ENCODE measurements around the gene SLC7A5.
A peak's percentile ranks its signal among the peaks of the same experiment; 100 is the strongest.
"Not testable (repeated sequence)": the region's sequence is repeated elsewhere in the genome, so short reads cannot be mapped to it uniquely, and the experiment has no call there.

Gene SLC7A5

GRCh38 chr16:87868254-87869029, 865 bp downstream of the SLC7A5 start:
- not testable (repeated sequence) for H3K27ac ChIP-seq (ENCODE audit: low read length); H3K9me3 ChIP-seq (ENCODE audit: insufficient read depth, low read depth, low read length); H3K36me3 ChIP-seq (ENCODE audit: insufficient read depth, low read depth, low read length)
- peaks cover 13% of the 10 kb centered on the region for H3K4me1 ChIP-seq (ENCODE audit: insufficient read depth, low read length)
- H3K4me3 ChIP-seq (ENCODE audit: low read length) = peak overlapping the region; percentile 80
- H3K9ac ChIP-seq (ENCODE audit: low read depth, low read length) = peak overlapping the region; percentile 68; the same call in 1 of the 2 replicates
- peaks cover 61% of the 10 kb centered on the region for H3K27me3 ChIP-seq (ENCODE audit: insufficient read depth, low read length)

GRCh38 chr16:87865902-87866555, 3.3 kb downstream of the SLC7A5 start:
- H3K27me3 ChIP-seq (ENCODE audit: insufficient read depth, low read length) = peaks cover 67% of the 10 kb centered on the region
- not testable (repeated sequence) for H3K9ac ChIP-seq (ENCODE audit: low read depth, low read length); H3K36me3 ChIP-seq (ENCODE audit: insufficient read depth, low read depth, low read length); H3K4me1 ChIP-seq (ENCODE audit: insufficient read depth, low read length); H3K9me3 ChIP-seq (ENCODE audit: insufficient read depth, low read depth, low read length); H3K4me3 ChIP-seq (ENCODE audit: low read length); H3K27ac ChIP-seq (ENCODE audit: low read length)

- Histone ChIP-seq H3K27ac (ENCODE audit: low read length) (no peak overlapping the region), H3K36me3 (ENCODE audit: insufficient read depth, low read depth, low read length) (no peaks in the 10 kb centered on the region), H3K9ac (ENCODE audit: low read depth, low read length) (no peak overlapping the region), H3K4me1 (ENCODE audit: insufficient read depth, low read length) (no peaks in the 10 kb centered on the region; the same call in 1 of the 2 replicates), H3K4me3 (ENCODE audit: low read length) (peak overlapping the region; percentile 0; the same call in 1 of the 2 replicates), H3K27me3 (ENCODE audit: insufficient read depth, low read length) (peaks cover 64% of the 10 kb centered on the region), H3K9me3 (ENCODE audit: insufficient read depth, low read depth, low read length) (no peaks in the 10 kb centered on the region)
Observed at GRCh38 chr16:87864331-87864989, 4.8 kb downstream of the SLC7A5 start.

DNA sequence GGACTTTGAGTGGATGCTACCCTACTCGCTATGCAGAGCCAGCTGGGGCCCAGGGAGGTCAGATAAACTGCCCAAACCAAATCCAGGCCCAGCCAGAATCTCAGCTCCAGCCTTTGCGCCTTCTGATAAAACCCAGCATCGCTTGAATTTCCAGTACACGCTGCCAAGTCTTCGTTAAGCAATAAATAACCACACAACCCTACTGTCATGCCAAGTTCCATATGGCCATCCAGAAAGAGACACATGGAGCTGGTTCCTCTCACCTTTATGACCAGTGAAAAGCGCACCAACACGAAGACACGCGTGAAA, 6.0 kb downstream of the SLC7A5 start:
- not testable (repeated sequence) for H3K4me3 ChIP-seq (ENCODE audit: low read length); H3K4me1 ChIP-seq (ENCODE audit: insufficient read depth, low read length); H3K36me3 ChIP-seq (ENCODE audit: insufficient read depth, low read depth, low read length); H3K9me3 ChIP-seq (ENCODE audit: insufficient read depth, low read depth, low read length); H3K9ac ChIP-seq (ENCODE audit: low read depth, low read length); H3K27ac ChIP-seq (ENCODE audit: low read length)
- peaks cover 55% of the 10 kb centered on the region for H3K27me3 ChIP-seq (ENCODE audit: insufficient read depth, low read length)

GRCh38 chr16:87862597-87863326, 6.5 kb downstream of the SLC7A5 start:
- not testable (repeated sequence) for H3K4me1 ChIP-seq (ENCODE audit: insufficient read depth, low read length); H3K27ac ChIP-seq (ENCODE audit: low read length); H3K9me3 ChIP-seq (ENCODE audit: insufficient read depth, low read depth, low read length); H3K4me3 ChIP-seq (ENCODE audit: low read length); H3K9ac ChIP-seq (ENCODE audit: low read depth, low read length); H3K36me3 ChIP-seq (ENCODE audit: insufficient read depth, low read depth, low read length)
- peaks cover 50% of the 10 kb centered on the region for H3K27me3 ChIP-seq (ENCODE audit: insufficient read depth, low read length)

GRCh38 chr16:87861300-87862099, 7.8 kb downstream of the SLC7A5 start:
- not testable (repeated sequence) for H3K4me1 ChIP-seq (ENCODE audit: insufficient read depth, low read length); H3K4me3 ChIP-seq (ENCODE audit: low read length); H3K9ac ChIP-seq (ENCODE audit: low read depth, low read length); H3K27ac ChIP-seq (ENCODE audit: low read length); H3K9me3 ChIP-seq (ENCODE audit: insufficient read depth, low read depth, low read length); H3K36me3 ChIP-seq (ENCODE audit: insufficient read depth, low read depth, low read length)
- peaks cover 37% of the 10 kb centered on the region for H3K27me3 ChIP-seq (ENCODE audit: insufficient read depth, low read length)

- H3K9me3 ChIP-seq (ENCODE audit: insufficient read depth, low read depth, low read length) = no peaks in the 10 kb centered on the region
- H3K36me3 ChIP-seq (ENCODE audit: insufficient read depth, low read depth, low read length) = 0 out of 2 replicates have a peak, but pooled peaks cover 8% of the 10 kb centered on the region
- H3K9ac ChIP-seq (ENCODE audit: low read depth, low read length) = no peak overlapping the region
- H3K27me3 ChIP-seq (ENCODE audit: insufficient read depth, low read length) = peaks cover 29% of the 10 kb centered on the region
- H3K27ac ChIP-seq (ENCODE audit: low read length) = no peak overlapping the region
- no peaks in the 10 kb centered on the region; the same call in 1 of the 2 replicates for H3K4me1 ChIP-seq (ENCODE audit: insufficient read depth, low read length)
- no peak overlapping the region for H3K4me3 ChIP-seq (ENCODE audit: low read length)
Observed at GRCh38 chr16:87860553-87861299, 8.6 kb downstream of the SLC7A5 start.

GRCh38 chr16:87858151-87858993, 10.9 kb downstream of the SLC7A5 start:
- H3K4me3 ChIP-seq (ENCODE audit: low read length); H3K36me3 ChIP-seq (ENCODE audit: insufficient read depth, low read depth, low read length); H3K4me1 ChIP-seq (ENCODE audit: insufficient read depth, low read length); H3K27ac ChIP-seq (ENCODE audit: low read length); H3K9ac ChIP-seq (ENCODE audit: low read depth, low read length); H3K9me3 ChIP-seq (ENCODE audit: insufficient read depth, low read depth, low read length): not testable (repeated sequence)
- H3K27me3 ChIP-seq (ENCODE audit: insufficient read depth, low read length) = peaks cover 10% of the 10 kb centered on the region

GRCh38 chr16:87856791-87857228, 12.5 kb downstream of the SLC7A5 start:
- no peak overlapping the region for H3K9ac ChIP-seq (ENCODE audit: low read depth, low read length)
- H3K4me1 ChIP-seq (ENCODE audit: insufficient read depth, low read length) = peaks cover 15% of the 10 kb centered on the region
- H3K4me3 ChIP-seq (ENCODE audit: low read length) = no peak overlapping the region
- no peaks in the 10 kb centered on the region for H3K9me3 ChIP-seq (ENCODE audit: insufficient read depth, low read depth, low read length)
- 0 out of 2 replicates have a peak, but pooled peaks cover 13% of the 10 kb centered on the region for H3K36me3 ChIP-seq (ENCODE audit: insufficient read depth, low read depth, low read length)
- no peak overlapping the region for H3K27ac ChIP-seq (ENCODE audit: low read length)
- no peaks in the 10 kb centered on the region for H3K27me3 ChIP-seq (ENCODE audit: insufficient read depth, low read length)

Measured in iPS-20b (cell line).